NOMO-1 treated with DMSO at 0.1 percent for 48 hours (cell line): ENCODE measurements around the gene ZMYND8.
A peak's percentile ranks its signal among the peaks of the same experiment; 100 is the strongest.
"Not testable (repeated sequence)": the region's sequence is repeated elsewhere in the genome, so short reads cannot be mapped to it uniquely, and the experiment has no call there.

Source experiments
- DNase-seq: peaks from one replicate; lab custom pipeline; 2025; ENCODE audit not compliant: unreplicated experiment; lab: John Stamatoyannopoulos, UW

The ZMYND8 gene

GRCh38 chr20:47271046-47271615, 85.4 kb downstream of the ZMYND8 start:
- DNase-seq: no peak

- no peak for DNase-seq
Measured at GRCh38 chr20:47269309-47270165, 87.0 kb downstream of the ZMYND8 start.

DNA sequence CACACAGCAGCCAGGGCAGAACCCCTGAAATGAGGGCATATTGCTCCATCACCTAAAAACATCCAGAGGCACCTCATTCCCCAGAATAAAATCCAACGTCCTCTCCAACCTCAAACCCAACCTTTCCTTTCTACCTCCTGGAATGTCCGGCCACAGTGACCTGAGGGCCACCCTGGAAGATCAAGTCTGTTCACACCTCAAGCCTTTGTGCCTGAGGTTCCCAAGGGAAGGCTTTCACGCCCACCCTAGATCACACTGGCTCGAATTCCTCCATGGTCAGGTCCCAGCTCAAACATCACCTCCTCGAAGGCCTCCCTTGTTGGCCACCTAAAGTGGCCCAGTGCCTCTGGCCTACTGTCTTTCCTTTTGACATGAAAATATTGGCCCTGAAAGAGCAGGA, 88.9 kb downstream of the ZMYND8 start:
- no peak for DNase-seq

- no peak for DNase-seq
Measured at GRCh38 chr20:47266847-47267515, 89.5 kb downstream of the ZMYND8 start.

GRCh38 chr20:47265984-47266383, 90.5 kb downstream of the ZMYND8 start:
- no peak for DNase-seq

- no peak for DNase-seq
Measured at GRCh38 chr20:47265214-47265613, 91.3 kb downstream of the ZMYND8 start.

GRCh38 chr20:47264137-47264769, 92.2 kb downstream of the ZMYND8 start:
- not testable (repeated sequence) for DNase-seq

- DNase-seq: no peak
Measured at GRCh38 chr20:47263465-47264084, 92.9 kb downstream of the ZMYND8 start.

GRCh38 chr20:47263080-47263464, 93.4 kb downstream of the ZMYND8 start:
- no peak for DNase-seq

- peak; percentile 80 for DNase-seq
Measured at GRCh38 chr20:47262365-47263013, 94.0 kb downstream of the ZMYND8 start.

DNA sequence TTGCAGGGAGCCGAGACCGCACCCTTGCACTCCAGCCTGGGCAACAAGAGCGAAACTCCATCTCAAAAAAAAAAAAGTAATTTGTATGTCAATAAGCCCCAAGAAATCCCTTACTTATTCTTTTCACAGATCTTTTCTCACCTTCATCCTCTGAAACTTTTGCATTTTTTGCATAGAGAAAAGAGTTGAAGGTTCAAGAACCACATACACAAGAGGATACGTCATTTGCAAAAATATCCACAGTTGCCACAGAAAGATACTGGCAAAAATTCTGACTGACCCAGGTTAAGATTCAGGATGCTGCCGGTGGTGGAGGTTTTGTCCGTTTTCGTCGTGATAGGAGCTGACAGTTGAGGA, 94.5 kb downstream of the ZMYND8 start:
- no peak for DNase-seq

GRCh38 chr20:47261161-47261774, 95.2 kb downstream of the ZMYND8 start:
- not testable (repeated sequence) for DNase-seq

- not testable (repeated sequence) for DNase-seq
Measured at GRCh38 chr20:47260540-47261126, 95.9 kb downstream of the ZMYND8 start.

DNA sequence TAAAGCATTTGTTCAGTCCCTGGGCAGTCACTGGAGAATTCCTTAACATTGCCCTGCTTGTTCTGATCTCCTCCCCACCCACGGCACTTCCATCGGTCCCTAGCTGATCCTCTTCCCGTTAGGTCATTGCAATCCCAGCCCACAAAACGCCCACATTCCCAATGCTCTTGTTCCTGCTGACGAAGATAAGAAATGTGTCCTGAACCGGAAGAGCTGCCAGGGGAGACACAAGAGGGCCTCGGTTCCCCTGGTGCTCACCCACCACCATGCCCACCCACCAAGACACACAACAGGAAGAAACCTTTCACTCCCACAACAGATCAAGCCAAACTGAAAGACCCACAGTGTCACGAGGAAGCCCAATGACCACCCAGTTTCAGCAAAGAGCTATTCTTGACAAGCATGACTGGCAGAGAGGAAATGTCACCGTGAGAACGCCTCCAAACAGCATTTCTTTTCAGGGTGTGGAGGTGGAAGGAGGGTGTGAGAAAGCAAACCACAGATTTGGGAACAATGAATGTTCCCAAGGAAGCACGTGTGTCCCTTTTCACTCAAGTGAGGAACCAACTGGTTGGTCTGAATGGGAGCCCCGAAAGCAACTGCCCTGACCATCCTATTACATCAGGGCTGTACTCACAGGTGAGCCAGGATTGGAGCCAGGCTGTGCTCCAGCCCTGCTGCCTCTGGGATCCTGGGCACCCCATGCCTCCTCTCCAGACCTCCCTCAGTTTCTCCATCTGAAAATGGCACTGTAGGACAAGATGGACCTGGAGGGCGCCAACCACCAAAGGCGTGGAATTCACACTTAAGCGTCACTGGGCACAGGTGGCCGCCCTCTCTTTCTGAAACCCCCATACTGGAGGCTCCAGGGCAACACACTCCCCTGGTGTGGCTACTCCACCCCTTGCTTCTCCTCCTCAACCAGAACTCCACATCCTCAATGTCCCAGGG, 97.5 kb downstream of the ZMYND8 start:
- DNase-seq: no peak

- no peak for DNase-seq
Measured at GRCh38 chr20:47257771-47258170, 98.7 kb downstream of the ZMYND8 start.

DNA sequence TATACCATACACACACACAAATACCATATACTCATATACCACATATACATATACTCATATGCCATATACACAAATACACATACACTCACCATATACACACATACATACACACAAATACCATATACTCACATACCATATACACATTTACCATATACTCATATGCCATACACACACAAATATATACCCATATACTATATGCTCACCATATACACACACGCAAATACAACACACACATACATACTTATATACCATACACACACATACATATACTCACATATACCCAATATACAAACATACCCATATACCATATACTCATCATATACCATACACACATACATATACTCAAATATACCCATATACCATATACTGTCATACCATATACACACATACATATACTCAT, 99.2 kb downstream of the ZMYND8 start:
- DNase-seq: no peak

DNA sequence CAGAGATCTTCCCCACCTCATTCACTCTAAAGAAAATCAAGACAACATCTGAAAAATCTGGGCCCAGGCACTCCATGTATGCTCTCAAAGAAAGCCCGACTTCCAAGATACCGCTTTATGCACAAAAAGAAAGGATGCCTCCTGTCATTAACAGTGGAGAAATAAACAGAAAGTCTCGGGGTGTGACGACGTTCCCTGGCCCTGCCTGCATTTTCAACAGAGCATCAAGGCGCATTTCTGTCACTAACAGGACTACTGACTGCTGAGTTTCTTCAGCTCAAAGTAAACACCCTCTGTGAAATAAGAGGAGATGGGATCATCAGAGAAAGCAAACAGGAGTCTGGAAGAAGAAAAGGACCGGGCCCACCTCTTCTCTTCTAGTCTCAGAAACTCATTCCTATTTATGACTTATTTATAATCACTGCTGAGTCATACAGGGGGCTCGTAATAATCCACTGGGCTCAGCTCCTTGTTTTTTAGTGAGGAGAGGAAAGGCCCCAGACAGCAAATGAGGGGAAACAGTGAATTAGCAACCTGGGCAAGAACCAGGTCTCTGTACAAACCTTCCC, 99.7 kb downstream of the ZMYND8 start:
- DNase-seq: no peak

GRCh38 chr20:47253872-47254271, 102.6 kb downstream of the ZMYND8 start:
- DNase-seq: no peak
